HG03565 (cell line): ENCODE measurements around the gene SLC4A2.
"Not testable (repeated sequence)": the region's sequence is repeated elsewhere in the genome, so short reads cannot be mapped to it uniquely, and the experiment has no call there.

Source experiments
- ATAC-seq: cut with Tn5 transposase; IDR thresholded peaks from one replicate; pipeline ENCODE4 v1.9.1; 2021; ENCODE audit warnings: mild to moderate bottlenecking, moderate library complexity; ENCODE audit not compliant: unreplicated experiment

Gene SLC4A2

DNA sequence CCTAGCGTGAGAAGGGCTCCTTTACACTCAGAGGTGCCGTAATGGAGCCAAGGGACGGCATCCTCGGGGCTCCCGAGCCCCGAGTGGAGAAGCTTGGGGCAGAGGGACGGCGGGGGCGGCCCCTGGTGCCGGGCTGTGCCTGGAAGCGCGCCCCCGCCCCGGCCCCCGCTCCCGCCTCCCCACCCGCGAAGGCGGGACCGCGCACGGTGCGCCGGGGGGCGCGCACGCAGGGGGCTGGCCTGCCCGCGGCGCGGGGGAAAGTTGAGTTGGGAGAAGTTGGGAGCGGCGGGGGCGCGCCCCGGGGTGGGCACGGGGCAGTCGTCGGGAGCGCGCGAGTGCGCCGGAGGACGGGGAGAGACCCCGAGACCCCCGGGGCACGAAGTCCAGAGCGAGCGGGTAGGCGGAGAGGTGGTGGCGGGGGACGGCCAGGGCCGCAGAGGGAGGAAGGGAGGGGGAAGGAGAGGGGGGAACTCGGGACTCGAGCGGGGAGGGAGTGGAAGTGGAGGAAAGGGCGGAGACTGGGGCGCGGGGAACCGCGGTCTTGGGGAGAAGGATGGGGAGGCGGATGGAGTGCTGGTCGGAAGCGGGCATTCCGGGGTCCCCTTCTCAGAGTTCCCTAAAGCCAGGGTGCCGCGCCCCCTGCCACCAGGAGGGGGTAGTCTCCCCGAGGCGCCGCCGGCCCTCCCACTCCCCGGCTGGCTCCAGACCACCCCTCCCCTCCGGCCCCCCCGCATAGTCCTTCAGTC is at the start of gene SLC4A2:
Gene SLC4A2 (plus strand): TSS at position 223 of the 746 bp plus-strand sequence. CDS start 2,399 bp downstream, outside the sequence.
- no peak for ATAC-seq

DNA sequence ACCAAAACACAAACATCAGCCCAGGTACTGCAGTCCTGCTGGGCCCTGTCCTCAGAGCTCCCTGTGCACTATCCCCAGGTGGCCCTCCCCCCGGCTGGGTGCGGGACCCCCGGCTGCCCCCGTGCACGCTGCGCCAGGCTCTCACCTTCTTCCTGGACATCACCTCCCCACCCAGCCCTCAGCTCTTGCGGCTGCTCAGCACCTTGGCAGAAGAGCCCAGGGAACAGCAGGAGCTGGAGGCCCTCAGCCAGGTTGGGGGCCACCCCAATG is 49.4 kb upstream of the SLC4A2 start:
- no peak for ATAC-seq

GRCh38 chr7:151010307-151011096 is 48.9 kb upstream of the SLC4A2 start:
- ATAC-seq = no peak

GRCh38 chr7:151011097-151011409 is 48.3 kb upstream of the SLC4A2 start:
- no peak for ATAC-seq

- ATAC-seq = not testable (repeated sequence)
Measured at GRCh38 chr7:151011616-151012015, 47.8 kb upstream of the SLC4A2 start.

DNA sequence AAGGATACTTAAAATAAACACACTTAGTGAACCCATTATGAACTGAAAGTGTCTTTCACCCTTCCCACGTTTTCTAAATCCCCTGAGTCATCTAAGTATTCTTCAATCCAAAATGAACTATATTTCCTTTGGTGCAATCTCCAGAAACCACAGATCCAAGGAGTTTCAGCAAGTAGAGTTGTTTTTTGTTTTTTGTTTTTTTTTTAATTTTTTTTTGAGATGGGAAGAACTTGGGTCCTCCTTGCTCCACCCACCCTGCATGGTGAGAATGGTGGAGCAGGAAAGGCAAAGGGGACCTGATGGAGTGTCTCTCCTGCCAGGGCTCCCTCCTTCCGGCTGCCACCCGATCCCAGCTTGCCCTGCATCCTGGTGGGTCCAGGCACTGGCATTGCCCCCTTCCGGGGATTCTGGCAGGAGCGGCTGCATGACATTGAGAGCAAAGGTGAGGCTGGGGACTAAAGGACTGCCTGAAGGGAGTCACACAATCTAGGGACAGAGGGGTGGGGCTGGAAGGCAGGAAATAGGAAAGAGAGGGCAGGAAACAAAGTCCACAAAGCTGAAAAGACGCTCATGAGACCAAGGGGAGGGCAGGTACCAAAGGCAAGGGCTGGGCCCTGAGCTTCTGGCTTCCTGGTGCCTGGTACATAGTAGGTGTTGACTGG is 47.2 kb upstream of the SLC4A2 start:
- no peak for ATAC-seq

DNA sequence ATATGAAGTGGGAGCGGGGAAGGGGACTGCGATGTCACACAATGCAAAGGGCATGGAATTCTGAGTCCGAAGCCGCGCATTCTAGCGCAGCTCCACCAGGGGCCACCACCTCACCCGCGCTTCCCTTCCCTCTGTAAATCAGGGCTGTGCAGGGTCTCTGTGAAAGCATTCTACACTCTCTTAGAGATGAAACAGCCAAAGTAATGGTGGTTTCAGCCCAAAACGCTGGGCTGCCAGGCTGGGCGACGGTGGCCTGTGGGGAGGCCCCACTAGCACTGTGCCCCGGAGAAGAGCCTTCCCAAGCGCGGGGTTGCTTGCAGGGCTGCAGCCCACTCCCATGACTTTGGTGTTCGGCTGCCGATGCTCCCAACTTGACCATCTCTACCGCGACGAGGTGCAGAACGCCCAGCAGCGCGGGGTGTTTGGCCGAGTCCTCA is 46.5 kb upstream of the SLC4A2 start:
- ATAC-seq = no peak

- no peak for ATAC-seq
Measured at GRCh38 chr7:151013356-151013732, 46.0 kb upstream of the SLC4A2 start.

GRCh38 chr7:151013733-151014497 is 45.5 kb upstream of the SLC4A2 start:
- ATAC-seq = no peak

GRCh38 chr7:151014950-151015349 is 44.4 kb upstream of the SLC4A2 start:
- no peak for ATAC-seq

DNA sequence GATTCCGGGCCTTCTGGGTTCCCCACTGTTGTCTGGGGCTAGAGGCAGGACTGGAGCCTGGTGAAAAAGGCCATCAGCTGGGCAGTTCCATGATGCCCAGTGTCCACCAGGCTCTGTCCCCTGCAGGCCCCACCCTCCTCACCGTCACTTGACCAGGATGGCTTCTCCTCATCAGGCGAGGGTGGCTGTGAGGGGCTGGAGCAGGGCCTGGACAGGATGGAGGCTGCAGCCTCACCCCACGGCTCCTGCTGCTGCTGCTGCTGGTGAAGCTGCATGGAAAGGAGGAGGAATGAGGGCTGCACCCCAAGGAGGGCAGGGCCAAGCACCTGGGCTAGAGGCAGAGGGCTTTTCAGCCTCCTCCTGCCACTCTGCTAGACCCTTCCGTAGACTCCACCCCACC is 43.4 kb upstream of the SLC4A2 start:
- ATAC-seq = no peak

GRCh38 chr7:151016505-151016904 is 42.9 kb upstream of the SLC4A2 start:
- ATAC-seq = no peak

DNA sequence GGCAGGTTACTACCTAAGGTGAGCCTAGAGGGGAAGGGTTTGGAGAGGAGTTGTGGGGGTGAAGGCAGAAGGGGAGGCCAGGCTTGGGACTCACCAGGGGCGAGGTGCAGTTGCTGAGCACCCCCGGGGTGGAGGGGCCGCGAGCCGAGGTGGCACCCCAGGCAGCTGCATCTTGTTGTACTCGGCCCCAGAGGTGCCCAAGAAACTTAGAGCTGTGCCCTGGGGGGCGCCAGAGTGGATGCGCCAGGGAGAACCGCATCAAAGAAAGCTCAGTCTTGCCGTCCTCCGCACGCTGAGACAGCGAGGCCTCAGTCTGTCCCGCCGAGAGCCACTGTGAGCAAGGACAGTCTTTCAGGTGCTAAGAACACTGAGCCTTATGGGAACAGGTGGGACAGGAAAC is 42.4 kb upstream of the SLC4A2 start:
- ATAC-seq = no peak

GRCh38 chr7:151017370-151017952 is 41.9 kb upstream of the SLC4A2 start:
- ATAC-seq = no peak

DNA sequence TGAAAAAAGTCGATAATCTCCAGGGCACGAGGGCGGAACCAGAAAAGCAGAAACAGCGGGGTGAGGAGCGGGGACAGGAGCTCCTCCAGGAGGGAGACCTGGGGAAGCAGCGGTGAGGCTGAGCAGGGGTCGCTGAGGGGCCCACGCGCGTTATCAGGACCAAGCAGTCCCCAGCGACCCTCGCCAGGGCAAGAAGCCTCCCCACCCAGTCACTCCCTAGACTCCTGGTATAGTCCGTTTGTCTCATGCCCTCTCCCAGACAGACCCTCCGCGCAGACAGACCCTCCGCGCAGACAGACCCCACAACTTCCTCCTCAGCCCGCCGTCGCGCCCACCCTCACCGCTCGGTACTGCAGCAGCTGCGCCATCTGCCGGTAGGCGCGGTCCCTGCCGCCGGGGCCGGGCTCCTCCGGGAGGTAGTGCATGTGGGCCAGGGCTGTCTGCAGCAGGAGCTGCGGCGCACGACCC is 41.4 kb upstream of the SLC4A2 start:
- peak; percentile 39 for ATAC-seq

DNA sequence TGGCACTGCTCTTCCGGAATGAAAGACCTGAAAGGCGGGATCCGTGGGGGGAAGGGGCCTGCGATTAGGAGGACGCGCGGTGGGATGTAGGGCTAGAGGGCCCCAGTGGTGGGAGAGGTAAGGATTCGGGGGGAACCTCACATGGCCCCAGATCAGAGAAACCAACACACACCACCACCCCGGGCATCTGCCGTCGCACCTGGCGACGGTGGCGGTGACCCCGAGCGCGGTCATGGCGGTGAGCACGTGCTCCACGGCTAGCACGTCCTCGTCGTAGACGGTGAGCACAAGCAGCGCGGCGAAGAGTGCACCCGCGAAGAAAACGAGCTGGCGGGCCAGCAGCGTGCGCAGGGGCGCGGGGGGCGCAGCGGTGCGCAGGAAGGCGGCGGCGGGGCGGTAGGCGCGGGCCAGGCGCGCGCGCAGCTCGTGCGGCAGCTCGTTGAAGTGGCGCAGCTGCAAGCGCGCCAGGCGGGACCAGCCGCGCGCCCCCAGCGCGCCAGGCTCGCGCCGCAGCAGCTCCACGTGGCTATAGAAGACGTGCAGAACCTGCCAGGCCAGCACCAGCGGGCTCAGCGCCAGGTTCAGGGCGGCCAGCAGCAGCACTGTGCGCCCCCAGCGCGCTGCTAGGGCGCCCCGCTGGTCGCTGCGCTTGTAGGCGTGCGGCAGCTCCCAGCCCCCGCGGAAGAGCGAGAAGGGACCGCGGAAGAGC is 40.8 kb upstream of the SLC4A2 start:
- no peak for ATAC-seq

DNA sequence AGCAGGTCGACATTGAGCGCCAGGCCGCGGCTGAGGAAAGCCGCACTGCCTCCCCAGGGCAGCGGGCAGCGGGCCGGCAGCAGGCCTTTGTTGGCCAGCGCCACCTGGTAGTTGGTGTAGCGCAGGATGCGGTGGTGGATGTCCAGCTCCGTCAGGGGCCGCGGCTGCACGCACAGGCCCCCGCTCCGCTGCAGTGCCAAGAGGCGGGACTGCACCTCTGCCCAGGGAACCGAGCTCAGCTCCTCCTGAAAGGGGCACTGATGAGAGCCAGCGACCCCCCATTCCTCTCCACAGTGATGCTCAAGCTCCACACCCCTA is 40.3 kb upstream of the SLC4A2 start:
- no peak for ATAC-seq

DNA sequence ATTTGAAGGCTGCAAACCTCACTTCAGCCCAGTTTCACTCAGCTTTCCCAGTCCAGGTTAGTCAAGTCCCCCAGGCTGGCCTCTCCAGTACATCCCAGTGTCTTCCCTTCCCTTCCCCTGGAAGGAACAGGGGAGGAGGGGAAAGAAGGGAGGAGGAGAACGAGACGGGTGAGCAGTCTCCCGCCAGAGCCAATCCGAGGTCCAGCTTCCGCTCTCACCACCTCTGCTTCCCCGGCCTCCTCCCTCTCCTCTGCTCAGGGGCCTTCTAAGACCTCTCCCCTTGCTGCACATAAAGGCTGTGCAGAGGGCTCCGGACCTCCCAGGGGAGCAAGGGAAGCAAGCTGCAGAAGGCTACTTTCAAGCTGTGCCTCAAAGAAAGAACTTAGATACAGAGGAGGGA is 39.2 kb upstream of the SLC4A2 start:
- ATAC-seq = no peak

GRCh38 chr7:151023232-151023631 is 36.2 kb upstream of the SLC4A2 start:
- no peak for ATAC-seq

GRCh38 chr7:151024435-151025056 is 34.8 kb upstream of the SLC4A2 start, which contains the start of gene ATG9B:
Gene ATG9B, minus strand, starts transcription at chr7:151024494. Its CDS starts 71 bp downstream, at chr7:151024423.
- no peak for ATAC-seq
